ENCODE data around the gene CCDC137.
"Not testable (repeated sequence)": the region's sequence is repeated elsewhere in the genome, so short reads cannot be mapped to it uniquely, and the experiment has no call there.

CCDC137 gene

GRCh38 chr17:81665205-81666091 is 1.1 kb upstream of the CCDC137 start:
- Histone ChIP-seq H3K36me3 (ENCODE audit: control insufficient read depth, insufficient read depth, low read length) (peaks cover 16% of the 10 kb centered on the region), H3K4me1 (ENCODE audit: control insufficient read depth, insufficient read depth, low read length) (peaks cover 7% of the 10 kb centered on the region), H3K27ac (ENCODE audit: low read length) (no peak overlapping the region), H3K4me3 (ENCODE audit: low read length) (peak overlapping the region; percentile 83), H3K9me3 (ENCODE audit: control insufficient read depth, insufficient read depth, low read length) (no peaks in the 10 kb centered on the region), H3K27me3 (ENCODE audit: control insufficient read depth, insufficient read depth, low read length) (no peaks in the 10 kb centered on the region)
- no CpG with 5 or more reads among the region's 30 CpGs for WGBS (ENCODE audit: insufficient coverage, insufficient read length)
- DNase-seq (ENCODE audit: low read depth, low spot score): no peak

DNA sequence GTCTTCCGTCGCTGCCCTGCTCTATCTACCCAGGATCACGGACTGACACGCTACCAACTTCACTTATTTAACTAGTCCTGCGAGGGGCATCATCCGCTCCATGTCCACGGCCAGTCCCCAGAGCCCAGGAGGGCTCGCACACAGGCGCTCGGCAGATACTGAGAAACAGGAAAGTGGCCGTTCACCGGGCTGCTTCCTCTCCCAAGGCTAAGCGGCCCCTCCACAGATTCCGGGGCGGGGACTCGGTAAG is 520 bp upstream of the CCDC137 start:
- Histone ChIP-seq H3K27ac (ENCODE audit: low read length) (no peak overlapping the region), H3K27me3 (ENCODE audit: control insufficient read depth, insufficient read depth, low read length) (no peaks in the 10 kb centered on the region), H3K36me3 (ENCODE audit: control insufficient read depth, insufficient read depth, low read length) (peaks cover 18% of the 10 kb centered on the region), H3K4me1 (ENCODE audit: control insufficient read depth, insufficient read depth, low read length) (peaks cover 7% of the 10 kb centered on the region), H3K9me3 (ENCODE audit: control insufficient read depth, insufficient read depth, low read length) (no peaks in the 10 kb centered on the region), H3K4me3 (ENCODE audit: low read length) (peak overlapping the region; percentile 83)
- whole genome bisulfite sequencing (ENCODE audit: insufficient coverage, insufficient read length): no CpG with 5 or more reads among the region's 16 CpGs
- DNase-seq (ENCODE audit: low read depth, low spot score): no peak

DNA sequence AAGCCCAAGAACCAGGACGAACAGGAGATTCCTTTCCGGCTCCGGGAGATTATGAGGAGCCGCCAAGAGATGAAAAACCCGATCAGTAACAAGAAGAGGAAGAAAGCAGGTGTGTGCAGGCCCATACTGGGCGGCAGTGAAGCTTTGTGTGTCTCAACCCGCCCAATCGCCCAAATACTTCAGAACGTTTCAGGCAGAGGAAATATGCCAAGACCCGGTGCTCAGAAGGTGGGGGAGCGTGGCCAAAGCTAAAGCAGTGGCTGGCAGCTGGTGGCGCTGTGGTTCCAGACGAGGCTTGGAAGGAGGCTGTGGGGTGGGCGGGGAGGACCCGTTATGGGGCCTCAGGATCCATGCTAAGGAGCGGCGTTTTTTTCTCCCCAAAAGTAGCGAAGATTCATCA is 1.2 kb downstream of the CCDC137 start:
- H3K36me3 ChIP-seq (ENCODE audit: control insufficient read depth, insufficient read depth, low read length): peaks cover 32% of the 10 kb centered on the region
- H3K4me3 ChIP-seq (ENCODE audit: low read length): no peak overlapping the region
- H3K9me3 ChIP-seq (ENCODE audit: control insufficient read depth, insufficient read depth, low read length): no peaks in the 10 kb centered on the region
- peaks cover 7% of the 10 kb centered on the region for H3K4me1 ChIP-seq (ENCODE audit: control insufficient read depth, insufficient read depth, low read length)
- no peak for DNase-seq (ENCODE audit: low read depth, low spot score)
- no peaks in the 10 kb centered on the region for H3K27me3 ChIP-seq (ENCODE audit: control insufficient read depth, insufficient read depth, low read length)
- H3K27ac ChIP-seq (ENCODE audit: low read length): no peak overlapping the region
- WGBS (ENCODE audit: insufficient coverage, insufficient read length): no CpG with 5 or more reads among the region's 18 CpGs

- peaks cover 3% of the 10 kb centered on the region for H3K4me1 ChIP-seq (ENCODE audit: control insufficient read depth, insufficient read depth, low read length)
- no CpG with 5 or more reads among the region's 18 CpGs for WGBS (ENCODE audit: insufficient coverage, insufficient read length)
- no peaks in the 10 kb centered on the region for H3K9me3 ChIP-seq (ENCODE audit: control insufficient read depth, insufficient read depth, low read length)
- H3K36me3 ChIP-seq (ENCODE audit: control insufficient read depth, insufficient read depth, low read length): peaks cover 37% of the 10 kb centered on the region
- H3K27me3 ChIP-seq (ENCODE audit: control insufficient read depth, insufficient read depth, low read length): no peaks in the 10 kb centered on the region
- no peak for DNase-seq (ENCODE audit: low read depth, low spot score)
- no peak overlapping the region for H3K27ac ChIP-seq (ENCODE audit: low read length)
- H3K4me3 ChIP-seq (ENCODE audit: low read length): no peak overlapping the region
Observed at GRCh38 chr17:81672504-81672903, 6.0 kb downstream of the CCDC137 start.

- H3K9me3 ChIP-seq (ENCODE audit: control insufficient read depth, insufficient read depth, low read length): no peaks in the 10 kb centered on the region
- H3K4me1 ChIP-seq (ENCODE audit: control insufficient read depth, insufficient read depth, low read length): no peaks in the 10 kb centered on the region; the same call in 1 of the 2 replicates
- no peaks in the 10 kb centered on the region for H3K27me3 ChIP-seq (ENCODE audit: control insufficient read depth, insufficient read depth, low read length)
- no peak overlapping the region for H3K27ac ChIP-seq (ENCODE audit: low read length)
- no CpG with 5 or more reads among the region's 16 CpGs for WGBS (ENCODE audit: insufficient coverage, insufficient read length)
- H3K4me3 ChIP-seq (ENCODE audit: low read length): no peak overlapping the region
- peaks cover 37% of the 10 kb centered on the region for H3K36me3 ChIP-seq (ENCODE audit: control insufficient read depth, insufficient read depth, low read length)
- no peak for DNase-seq (ENCODE audit: low read depth, low spot score)
Observed at GRCh38 chr17:81672954-81673353, 6.4 kb downstream of the CCDC137 start.

GRCh38 chr17:81673561-81674258 is 7.2 kb downstream of the CCDC137 start:
- WGBS (ENCODE audit: insufficient coverage, insufficient read length): no CpG with 5 or more reads among the region's 18 CpGs
- H3K27ac ChIP-seq (ENCODE audit: low read length): no peak overlapping the region
- H3K36me3 ChIP-seq (ENCODE audit: control insufficient read depth, insufficient read depth, low read length): peaks cover 37% of the 10 kb centered on the region
- H3K4me1 ChIP-seq (ENCODE audit: control insufficient read depth, insufficient read depth, low read length): no peaks in the 10 kb centered on the region; the same call in 1 of the 2 replicates
- H3K9me3 ChIP-seq (ENCODE audit: control insufficient read depth, insufficient read depth, low read length): no peaks in the 10 kb centered on the region
- no peaks in the 10 kb centered on the region for H3K27me3 ChIP-seq (ENCODE audit: control insufficient read depth, insufficient read depth, low read length)
- no peak for DNase-seq (ENCODE audit: low read depth, low spot score)
- H3K4me3 ChIP-seq (ENCODE audit: low read length): no peak overlapping the region

- H3K27me3 ChIP-seq (ENCODE audit: control insufficient read depth, insufficient read depth, low read length); H3K27ac ChIP-seq (ENCODE audit: low read length); H3K4me1 ChIP-seq (ENCODE audit: control insufficient read depth, insufficient read depth, low read length); H3K9me3 ChIP-seq (ENCODE audit: control insufficient read depth, insufficient read depth, low read length); DNase-seq (ENCODE audit: low read depth, low spot score); H3K4me3 ChIP-seq (ENCODE audit: low read length): not testable (repeated sequence)
- H3K36me3 ChIP-seq (ENCODE audit: control insufficient read depth, insufficient read depth, low read length): peaks cover 27% of the 10 kb centered on the region
- no CpG with 5 or more reads among the region's 18 CpGs for WGBS (ENCODE audit: insufficient coverage, insufficient read length)
Observed at GRCh38 chr17:81675515-81676221, 9.1 kb downstream of the CCDC137 start.

DNA sequence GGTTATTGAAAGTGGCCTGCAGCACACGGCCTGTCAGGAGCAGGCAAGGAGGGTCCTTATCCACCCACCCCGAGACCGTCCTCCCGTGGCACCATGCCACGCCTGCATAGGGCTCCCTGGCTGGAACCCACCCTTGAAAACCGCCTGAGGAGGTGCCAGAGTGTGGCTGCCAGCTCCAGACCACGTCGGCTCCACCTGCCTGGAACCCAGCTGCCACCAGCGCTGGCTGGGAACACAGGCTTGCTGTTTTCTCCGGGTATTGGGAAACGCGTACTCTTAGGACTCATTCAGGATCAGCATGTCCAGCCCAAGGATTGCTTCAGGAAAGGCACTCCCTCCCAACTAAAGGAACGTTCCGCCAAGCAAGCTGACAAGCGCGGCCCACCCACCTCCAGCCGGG is 10.4 kb downstream of the CCDC137 start:
- no CpG with 5 or more reads among the region's 17 CpGs for WGBS (ENCODE audit: insufficient coverage, insufficient read length)
- no peak overlapping the region for H3K27ac ChIP-seq (ENCODE audit: low read length)
- H3K27me3 ChIP-seq (ENCODE audit: control insufficient read depth, insufficient read depth, low read length): no peaks in the 10 kb centered on the region

DNA sequence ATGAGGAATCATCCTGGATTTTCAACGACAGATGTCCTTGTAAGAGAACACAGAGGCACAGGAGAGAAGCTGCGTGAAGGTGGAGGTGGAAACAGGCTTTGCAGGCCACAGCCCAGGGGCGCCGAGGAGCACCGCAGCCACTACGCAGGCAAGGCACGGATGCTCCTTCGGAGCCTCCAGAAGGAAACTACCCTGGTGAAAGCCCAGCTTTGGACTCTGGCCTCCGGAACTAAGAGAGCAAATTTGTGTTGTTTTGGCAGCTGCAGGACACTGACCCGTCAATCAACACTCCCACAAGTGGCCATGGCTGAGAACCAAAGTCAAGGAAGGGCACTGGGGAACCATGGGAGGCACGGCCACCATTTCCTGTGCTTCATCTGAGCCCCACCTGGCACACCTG is 13.6 kb downstream of the CCDC137 start:
- DNase-seq (ENCODE audit: low read depth, low spot score): no peak
- H3K27ac ChIP-seq (ENCODE audit: low read length): no peak overlapping the region
- no peaks in the 10 kb centered on the region for H3K9me3 ChIP-seq (ENCODE audit: control insufficient read depth, insufficient read depth, low read length)
- WGBS (ENCODE audit: insufficient coverage, insufficient read length): no CpG with 5 or more reads among the region's 11 CpGs
- no peak overlapping the region for H3K4me3 ChIP-seq (ENCODE audit: low read length)
- peaks cover 2% of the 10 kb centered on the region for H3K4me1 ChIP-seq (ENCODE audit: control insufficient read depth, insufficient read depth, low read length)
- H3K36me3 ChIP-seq (ENCODE audit: control insufficient read depth, insufficient read depth, low read length): no peaks in the 10 kb centered on the region
- no peaks in the 10 kb centered on the region for H3K27me3 ChIP-seq (ENCODE audit: control insufficient read depth, insufficient read depth, low read length)

More for the DNA sequence above, 10.4 kb downstream of the CCDC137 start:
- H3K9me3 ChIP-seq (ENCODE audit: control insufficient read depth, insufficient read depth, low read length): no peaks in the 10 kb centered on the region
- DNase-seq (ENCODE audit: low read depth, low spot score): no peak
- H3K4me3 ChIP-seq (ENCODE audit: low read length): no peak overlapping the region
- H3K4me1 ChIP-seq (ENCODE audit: control insufficient read depth, insufficient read depth, low read length): no peaks in the 10 kb centered on the region; the same call in 1 of the 2 replicates
- H3K36me3 ChIP-seq (ENCODE audit: control insufficient read depth, insufficient read depth, low read length): peaks cover 22% of the 10 kb centered on the region

DNA sequence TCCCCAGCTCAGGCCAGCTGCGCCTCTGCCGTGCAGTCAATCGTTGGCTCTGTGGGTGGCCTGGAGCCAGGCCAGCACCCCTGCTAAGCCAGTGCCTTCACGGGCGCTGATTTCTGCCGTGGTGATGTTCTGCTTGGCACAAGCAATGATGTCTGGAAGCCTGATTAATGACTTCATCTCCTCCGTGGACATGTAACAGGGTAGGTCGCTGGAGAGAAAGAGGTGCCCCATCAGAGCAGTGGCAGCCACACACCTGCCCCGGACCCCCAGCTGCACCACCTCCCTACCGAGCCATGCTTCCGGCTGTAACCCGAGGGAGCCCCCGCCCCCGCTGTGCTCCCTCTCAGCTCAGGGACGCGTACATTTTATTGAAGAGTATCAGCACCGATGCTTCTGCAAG is 15.1 kb downstream of the CCDC137 start:
- Histone ChIP-seq H3K4me3 (ENCODE audit: low read length) (no peak overlapping the region), H3K9me3 (ENCODE audit: control insufficient read depth, insufficient read depth, low read length) (no peaks in the 10 kb centered on the region), H3K36me3 (ENCODE audit: control insufficient read depth, insufficient read depth, low read length) (peaks cover 4% of the 10 kb centered on the region; the same call in 1 of the 2 replicates), H3K4me1 (ENCODE audit: control insufficient read depth, insufficient read depth, low read length) (peaks cover 2% of the 10 kb centered on the region), H3K27me3 (ENCODE audit: control insufficient read depth, insufficient read depth, low read length) (no peaks in the 10 kb centered on the region), H3K27ac (ENCODE audit: low read length) (no peak overlapping the region)
- no CpG with 5 or more reads among the region's 17 CpGs for WGBS (ENCODE audit: insufficient coverage, insufficient read length)
- no peak for DNase-seq (ENCODE audit: low read depth, low spot score)
